D721Med (cell line): Measurements from ENCODE around the gene UBR4.

Experiments
- DNase-seq: peaks from one replicate; pipeline ENCODE4 v3.0.0; 2011; ENCODE audit warnings: low spot score; ENCODE audit not compliant: insufficient read length
- FAIRE-seq: peaks from 2 replicates; lab custom pipeline; 2011; peaks lifted over from hg19 to GRCh38; lab: Jason Lieb, UNC
- TF ChIP-seq, protein P1 (sequence below): IDR thresholded peaks from 2 replicates; pipeline ENCODE4 v1.5.1; 2012; ENCODE audit warnings: mild to moderate bottlenecking, control low read depth; ENCODE audit not compliant: insufficient read depth; ENCODE audit errors: missing control alignments

Gene UBR4

DNA sequence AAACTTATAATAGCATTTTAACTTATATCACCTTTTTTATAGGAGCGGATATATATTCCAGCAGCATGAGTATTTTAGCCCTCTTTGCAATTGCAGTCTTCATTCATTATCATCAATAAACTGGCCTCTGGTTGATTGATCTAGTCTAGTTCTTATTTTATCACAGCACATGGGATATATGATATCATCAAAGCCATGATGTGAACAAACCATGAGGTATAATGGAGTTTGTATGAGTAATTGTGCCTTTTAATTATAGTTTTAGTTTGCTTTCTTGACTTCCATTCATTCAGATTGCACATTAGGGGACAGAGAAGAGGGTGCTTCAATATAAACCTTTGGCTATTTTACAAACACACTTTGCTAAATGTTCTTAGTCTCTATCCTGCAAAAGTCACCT lies 3.5 kb upstream of the UBR4 start:
- DNase-seq (no peak), FAIRE-seq (no peak)
- TF ChIP-seq, protein P1, sequence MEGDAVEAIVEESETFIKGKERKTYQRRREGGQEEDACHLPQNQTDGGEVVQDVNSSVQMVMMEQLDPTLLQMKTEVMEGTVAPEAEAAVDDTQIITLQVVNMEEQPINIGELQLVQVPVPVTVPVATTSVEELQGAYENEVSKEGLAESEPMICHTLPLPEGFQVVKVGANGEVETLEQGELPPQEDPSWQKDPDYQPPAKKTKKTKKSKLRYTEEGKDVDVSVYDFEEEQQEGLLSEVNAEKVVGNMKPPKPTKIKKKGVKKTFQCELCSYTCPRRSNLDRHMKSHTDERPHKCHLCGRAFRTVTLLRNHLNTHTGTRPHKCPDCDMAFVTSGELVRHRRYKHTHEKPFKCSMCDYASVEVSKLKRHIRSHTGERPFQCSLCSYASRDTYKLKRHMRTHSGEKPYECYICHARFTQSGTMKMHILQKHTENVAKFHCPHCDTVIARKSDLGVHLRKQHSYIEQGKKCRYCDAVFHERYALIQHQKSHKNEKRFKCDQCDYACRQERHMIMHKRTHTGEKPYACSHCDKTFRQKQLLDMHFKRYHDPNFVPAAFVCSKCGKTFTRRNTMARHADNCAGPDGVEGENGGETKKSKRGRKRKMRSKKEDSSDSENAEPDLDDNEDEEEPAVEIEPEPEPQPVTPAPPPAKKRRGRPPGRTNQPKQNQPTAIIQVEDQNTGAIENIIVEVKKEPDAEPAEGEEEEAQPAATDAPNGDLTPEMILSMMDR = no peak

DNA sequence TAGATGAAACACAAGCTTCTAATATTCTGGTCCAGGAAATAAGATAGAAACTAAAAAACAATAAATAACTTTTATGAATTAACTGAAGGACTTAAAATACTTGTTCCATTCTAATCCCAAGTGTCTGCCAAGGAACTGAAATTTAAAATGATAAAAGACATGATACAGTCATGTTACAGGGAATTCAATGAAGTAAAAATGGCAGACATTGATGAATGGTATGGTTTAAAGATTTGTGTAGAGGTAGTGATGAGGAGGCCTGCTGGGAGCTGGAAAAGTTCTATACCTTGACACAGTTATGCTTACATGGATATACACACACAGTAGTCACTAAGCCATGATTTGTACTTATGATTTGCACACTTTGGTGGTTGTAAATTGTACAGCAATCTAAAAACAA lies 2.1 kb upstream of the UBR4 start:
- FAIRE-seq (no peak), DNase-seq (no peak)
- TF ChIP-seq, protein P1 = no peak

DNA sequence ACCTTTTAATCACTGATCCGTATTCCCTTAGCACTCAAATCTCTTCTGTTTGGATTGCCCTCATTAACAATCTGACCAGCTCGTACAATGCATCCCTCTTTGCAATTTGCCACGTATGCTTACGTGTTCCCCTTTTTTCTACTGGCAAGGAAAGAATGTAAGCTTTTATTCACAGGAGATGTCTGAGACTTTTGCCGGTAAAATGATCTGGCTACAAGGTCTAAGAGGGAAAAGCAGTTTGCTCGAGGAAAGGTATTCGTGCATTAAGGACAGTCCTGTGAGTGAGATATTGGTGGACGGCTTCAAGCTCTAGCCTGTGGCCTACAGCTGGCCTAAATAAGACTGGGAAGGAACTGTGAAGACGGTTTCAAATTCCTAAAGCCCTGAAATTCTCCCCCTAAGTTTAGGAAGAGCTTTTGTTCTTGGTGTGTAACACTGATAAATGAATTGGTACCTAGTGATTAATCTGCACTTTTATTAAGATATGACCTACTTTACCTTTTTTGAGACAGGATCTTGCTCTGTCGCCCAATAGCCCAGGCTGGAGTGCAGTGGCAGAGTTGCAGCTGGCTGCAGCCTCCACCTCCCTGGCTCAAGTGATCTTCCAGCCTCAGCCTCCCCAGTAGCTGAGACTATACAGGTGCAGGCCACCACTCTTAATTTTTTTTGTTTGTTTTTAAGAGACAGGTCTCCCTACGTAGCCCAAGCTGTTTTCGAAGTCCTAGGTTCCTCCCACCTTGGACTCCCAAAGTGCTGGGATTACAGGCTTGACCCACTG lies 895 bp upstream of the UBR4 start:
- DNase-seq = no peak
- TF ChIP-seq, protein P1 = no peak
- no peak for FAIRE-seq

DNA sequence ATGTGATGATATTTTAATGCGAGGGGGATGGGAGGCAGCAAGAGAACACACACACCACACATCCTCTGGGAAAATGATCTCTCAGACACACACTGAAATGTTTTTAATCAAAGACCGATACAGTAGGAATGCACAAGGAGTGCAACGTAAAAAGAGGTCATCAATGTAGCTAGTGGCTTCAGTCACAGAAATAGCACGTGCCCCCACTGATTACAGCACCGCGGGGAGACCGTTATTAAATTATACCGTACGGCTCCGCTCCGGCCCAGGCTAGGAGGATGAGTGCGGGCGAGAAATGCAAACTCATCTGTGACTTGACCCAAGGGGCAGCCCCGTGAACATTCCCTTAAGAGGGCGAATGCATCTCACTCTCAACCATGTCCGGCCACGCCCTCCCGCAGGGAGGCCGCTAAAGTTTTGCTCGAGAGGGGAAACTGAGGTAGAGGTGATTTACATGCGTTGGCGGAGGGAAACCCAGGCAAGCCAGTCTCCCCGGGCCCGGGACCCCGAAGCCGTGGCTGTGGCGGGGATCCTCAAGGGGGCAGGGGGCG lies 552 bp downstream of the UBR4 start:
- DNase-seq (no peak), FAIRE-seq (no peak)
- TF ChIP-seq, protein P1 = no peak

DNA sequence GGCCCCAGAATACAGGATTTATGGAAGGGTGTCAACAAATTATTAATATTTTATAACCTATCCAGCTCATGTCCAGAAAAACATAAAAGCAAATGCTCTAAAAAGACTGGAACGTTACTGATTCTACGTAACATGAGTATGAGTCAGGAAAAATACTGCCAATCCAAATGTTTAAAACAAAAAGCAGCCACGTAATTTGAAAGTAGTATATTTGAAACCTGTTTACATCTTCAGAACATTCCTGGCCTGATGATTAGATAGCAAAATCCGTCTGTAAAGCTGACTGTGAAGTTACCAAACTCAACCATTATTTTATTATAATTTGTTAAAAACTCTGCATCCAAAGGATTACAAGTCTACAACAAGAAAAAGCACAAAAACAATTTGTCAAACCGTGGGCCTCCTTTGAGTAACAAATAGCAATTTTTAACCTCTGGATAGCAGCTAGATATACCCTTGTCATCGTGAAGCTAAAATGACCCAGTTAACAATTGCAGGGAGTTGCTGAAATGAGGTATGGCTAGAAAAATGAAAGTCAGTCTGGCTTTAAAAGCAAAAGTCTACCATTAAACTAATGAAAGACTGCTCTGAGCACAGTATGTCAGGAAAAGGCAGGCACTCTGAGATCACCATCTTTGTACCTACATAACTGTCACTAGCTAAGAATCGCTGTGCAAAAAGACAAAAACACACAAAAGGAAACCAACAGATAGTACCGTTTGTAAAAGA lies 1.2 kb downstream of the UBR4 start:
- FAIRE-seq = no peak
- no peak for DNase-seq
- TF ChIP-seq, protein P1 = no peak

DNA sequence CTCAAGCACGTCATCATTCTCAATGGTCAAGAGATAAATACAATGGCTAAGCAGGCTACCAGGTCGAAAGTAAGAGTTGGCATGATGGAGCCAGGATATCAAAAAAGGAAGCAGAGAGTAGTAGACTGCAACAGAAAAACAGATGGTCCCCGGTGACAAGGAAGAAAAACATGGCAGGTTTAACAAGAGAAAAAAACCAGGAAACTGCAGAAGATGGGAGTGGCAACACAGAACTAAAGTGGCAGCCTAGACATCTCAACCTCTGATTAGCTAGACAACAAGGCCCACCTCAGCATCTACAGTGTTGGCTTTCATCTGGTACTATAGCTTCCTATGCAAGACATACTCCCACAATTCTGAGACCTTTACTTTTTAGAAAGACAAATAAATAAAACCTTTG lies 3.1 kb downstream of the UBR4 start:
- TF ChIP-seq, protein P1 = no peak
- no peak for DNase-seq
- no peak for FAIRE-seq
